ENCODE data around the gene SASH1. TPM values are rescaled to one million over a fixed set of nuclear protein-coding genes. Genes with fewer than 3 reads are reported as not detected.

SASH1 gene
- total and polyA plus RNA-seq, 2 of the 8 experiments (the other 6 are each of a cell fraction or from before 2014, with no cell fraction given): 6.0 to 20.2 TPM

GRCh38 chr6:148413321-148414091 lies 70.9 kb downstream of the SASH1 start:
- no peak overlapping the region for H3K9ac ChIP-seq (replicated peaks in 1 of 4; ENCODE audit: extremely low read depth in 1 of 4, low read depth in 3 of 4, low read length in 3 of 4)
- no peak overlapping the region for H4K5ac ChIP-seq (ENCODE audit: insufficient read length, low read depth, low read length)
- no peak overlapping the region for H3K18ac ChIP-seq (ENCODE audit: extremely low read depth, low read length)
- ChIA-PET CTCF (ENCODE audit: partially characterized antibody) (interaction anchor here (0.9 to 2.7 kb wide), 4 partner anchors 13 to 236 kb away, joined by 3 to 9 read pairs (median 6); no protein-coding TSS in a partner anchor), POLR2A (ENCODE audit: partially characterized antibody) (interaction anchor here (1.0 kb wide), 2 partner anchors 10 to 14 kb away, joined by 3 read pairs; no protein-coding TSS in a partner anchor)
- H2BK20ac ChIP-seq (ENCODE audit: low read length): no peak overlapping the region
- WGBS, 2 experiments (ENCODE audit: extremely low coverage in 1 of 2, insufficient coverage in 1 of 2, insufficient read length in 1 of 2, insufficient replicate concordance in 2 of 2, low coverage in 1 of 2, low lambda C conversion rate in 2 of 2, missing lambda C conversion rate in 1 of 2): 65% methylated on average over 11 of the region's 12 CpGs; no CpG with 5 or more reads in 1 of the 2 experiments
- no peaks in the 10 kb centered on the region; the same call in 1 of the 2 replicates for H3K79me1 ChIP-seq (ENCODE audit: low read depth, low read length)
- H2AFZ ChIP-seq (ENCODE audit: low read length): no peak overlapping the region
- FAIRE-seq: no peak
- H3K4me1 ChIP-seq (replicated peaks in 1 of 4; ENCODE audit: control insufficient read depth in 3 of 4, insufficient read depth in 4 of 4, low read length in 3 of 4): peaks cover 0 to 10% (median 3%) of the 10 kb centered on the region in 4 experiments; a peak in 3 of 7 replicates
- no peak overlapping the region for H2BK12ac ChIP-seq (ENCODE audit: low read depth, low read length)
- no peak overlapping the region for H3K56ac ChIP-seq (replicated peaks; ENCODE audit: insufficient read length, low read depth, low read length)
- no peak for DNase-seq (ENCODE audit: low read depth in 1 of 2, low spot score in 2 of 2)
- TF ChIP-seq TEAD4 (IDR thresholded peaks at IDR 0.05; ENCODE audit: low read depth, low read length) (peak; percentile 74; the same call in 1 of the 2 replicates), KDM5A (IDR thresholded peaks at IDR 0.05; ENCODE audit: low read length) (no peak)
- no peak overlapping the region for H3K4ac ChIP-seq (replicated peaks; ENCODE audit: insufficient read length, low read depth, low read length)
- H2BK5ac ChIP-seq (ENCODE audit: low read depth, low read length): peak overlapping the region; percentile 26; the same call in 1 of the 2 replicates
- H2AK5ac ChIP-seq (ENCODE audit: low read depth, low read length): no peak overlapping the region
- no peaks in the 10 kb centered on the region for H3K9me3 ChIP-seq (ENCODE audit: insufficient read depth in 2 of 2, low read depth in 1 of 2, low read length in 1 of 2)
- no peak overlapping the region for H4K8ac ChIP-seq (ENCODE audit: extremely low read depth, insufficient read depth, low read length)
- peaks cover 1% of the 10 kb centered on the region; the same call in 1 of the 2 replicates for H3K23me2 ChIP-seq (ENCODE audit: low read depth, low read length)
- H3K27ac ChIP-seq (ENCODE audit: low read depth, low read length): no peak overlapping the region
- peaks cover 0 to 11% of the 10 kb centered on the region in 2 experiments; a peak in 1 of 4 replicates for H3K79me2 ChIP-seq (ENCODE audit: control insufficient read depth in 1 of 2, insufficient read depth in 2 of 2, low read length in 2 of 2)
- H3K36me3 ChIP-seq (ENCODE audit: control insufficient read depth in 2 of 4, insufficient read depth in 4 of 4, low read length in 3 of 4): no peaks in the 10 kb centered on the region
- H4K20me1 ChIP-seq (replicated peaks in 1 of 2; ENCODE audit: control insufficient read depth in 1 of 2, insufficient read depth in 2 of 2, low read length in 2 of 2): peaks cover 0 to 3% of the 10 kb centered on the region in 2 experiments
- H3K23ac ChIP-seq (ENCODE audit: insufficient read length): no peak overlapping the region
- no peak overlapping the region for H2BK120ac ChIP-seq (replicated peaks; ENCODE audit: low read depth, low read length)
- H2BK15ac ChIP-seq (ENCODE audit: low read length): 0 out of 2 replicates have a peak overlapping the region, but pooled peaks have one; percentile 12
- no peaks in the 10 kb centered on the region for H3K27me3 ChIP-seq (replicated peaks in 1 of 4; ENCODE audit: control insufficient read depth in 3 of 4, extremely low read depth in 1 of 4, insufficient read depth in 3 of 4, low read length in 3 of 4)
- H3K4me2 ChIP-seq (ENCODE audit: insufficient read depth in 1 of 2, low read depth in 2 of 2, low read length in 2 of 2): no peak overlapping the region
- no peak overlapping the region for H3K4me3 ChIP-seq (ENCODE audit: extremely low read depth in 1 of 4, insufficient read depth in 2 of 4, low read depth in 3 of 4, low read length in 4 of 4)
- no peak overlapping the region for H3K14ac ChIP-seq (ENCODE audit: insufficient read length)
- H4K91ac ChIP-seq (replicated peaks; ENCODE audit: insufficient read length, low read length): no peak overlapping the region

Measured in H1 (cell line).